PC-9 (cell line): Measurements from ENCODE around the gene ARFGEF3.

ENCODE experiments used
- EZH2 ChIP-seq: fragments of 200-600 bp; sonication (generic); IDR thresholded peaks from 2 replicates; pipeline ENCODE4 v1.8.0; 2017; ENCODE audit warnings: antibody characterized with exemption, low read depth
- TF ChIP-seq, protein P1 (sequence below): fragments of 200-600 bp; sonication (generic); conservative IDR thresholded peaks from 2 replicates; pipeline ENCODE4 v1.6.1; 2017; ENCODE audit warnings: mixed run types, antibody characterized with exemption, mild to moderate bottlenecking, moderate library complexity

DNA sequence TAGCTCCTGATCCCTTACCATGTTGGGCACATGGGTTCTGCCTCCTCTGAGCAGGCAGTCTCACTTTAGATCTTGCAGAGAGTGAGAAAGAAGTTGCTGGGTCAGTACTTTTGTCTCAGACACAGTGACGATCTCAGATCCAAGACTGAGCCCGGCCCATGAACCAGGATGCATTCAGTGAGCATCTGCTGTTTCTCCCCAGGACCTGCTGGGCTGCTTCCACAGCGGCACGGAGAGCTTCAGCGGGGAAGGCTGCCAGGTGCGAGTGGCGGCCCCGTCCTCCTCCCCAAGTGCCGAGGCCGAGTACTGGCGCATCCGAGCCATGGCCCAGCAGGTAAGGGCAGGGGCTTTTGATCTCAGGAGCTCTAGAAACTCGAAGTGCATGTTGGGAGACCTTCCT, 162.1 kb downstream of the ARFGEF3 start:
- TF ChIP-seq, protein P1, sequence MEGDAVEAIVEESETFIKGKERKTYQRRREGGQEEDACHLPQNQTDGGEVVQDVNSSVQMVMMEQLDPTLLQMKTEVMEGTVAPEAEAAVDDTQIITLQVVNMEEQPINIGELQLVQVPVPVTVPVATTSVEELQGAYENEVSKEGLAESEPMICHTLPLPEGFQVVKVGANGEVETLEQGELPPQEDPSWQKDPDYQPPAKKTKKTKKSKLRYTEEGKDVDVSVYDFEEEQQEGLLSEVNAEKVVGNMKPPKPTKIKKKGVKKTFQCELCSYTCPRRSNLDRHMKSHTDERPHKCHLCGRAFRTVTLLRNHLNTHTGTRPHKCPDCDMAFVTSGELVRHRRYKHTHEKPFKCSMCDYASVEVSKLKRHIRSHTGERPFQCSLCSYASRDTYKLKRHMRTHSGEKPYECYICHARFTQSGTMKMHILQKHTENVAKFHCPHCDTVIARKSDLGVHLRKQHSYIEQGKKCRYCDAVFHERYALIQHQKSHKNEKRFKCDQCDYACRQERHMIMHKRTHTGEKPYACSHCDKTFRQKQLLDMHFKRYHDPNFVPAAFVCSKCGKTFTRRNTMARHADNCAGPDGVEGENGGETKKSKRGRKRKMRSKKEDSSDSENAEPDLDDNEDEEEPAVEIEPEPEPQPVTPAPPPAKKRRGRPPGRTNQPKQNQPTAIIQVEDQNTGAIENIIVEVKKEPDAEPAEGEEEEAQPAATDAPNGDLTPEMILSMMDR: no peak
- no peak for TF ChIP-seq EZH2
